HepG2 (cell line): ENCODE measurements around the gene FAM53B. TPM values are rescaled to one million over a fixed set of nuclear protein-coding genes. Genes with fewer than 3 reads are reported as not detected.
A peak's percentile ranks its signal among the peaks of the same experiment; 100 is the strongest.

Source experiments
- AGO2 ChIP-seq: fragments of 200-400 bp; formaldehyde crosslinking; optimal IDR thresholded peaks from 2 replicates; pipeline ENCODE3; 2017; ENCODE audit warnings: mild to moderate bottlenecking, low read depth, low read length, moderate library complexity
- ATF3 ChIP-seq: sonication (generic); formaldehyde crosslinking; IDR thresholded peaks from 2 replicates; pipeline ENCODE4 v1.4.0; 2020; ENCODE audit warnings: missing genetic modification reagents
- BATF2 ChIP-seq: sonication (generic); formaldehyde crosslinking; IDR thresholded peaks from 2 replicates; pipeline ENCODE4 v1.8.0; 2022; ENCODE audit warnings: mild to moderate bottlenecking, missing genetic modification reagents, moderate library complexity
- E2F2 ChIP-seq: sonication (generic); formaldehyde crosslinking; IDR thresholded peaks from 2 replicates; pipeline ENCODE4 v1.4.0; 2020; ENCODE audit warnings: missing genetic modification reagents, borderline replicate concordance
- ETV6 ChIP-seq: sonication (generic); formaldehyde crosslinking; conservative IDR thresholded peaks from 2 replicates; pipeline ENCODE4 v1.4.0; 2020; ENCODE audit warnings: missing genetic modification reagents
- KDM3A ChIP-seq: IDR thresholded peaks from 2 replicates; pipeline ENCODE4 v1.6.1; 2018; ENCODE audit warnings: low read depth, missing compliant biosample characterization
- PRDM10 ChIP-seq: sonication (generic); formaldehyde crosslinking; IDR thresholded peaks from 2 replicates; pipeline ENCODE4 v1.4.0; 2020; ENCODE audit warnings: low read depth, missing genetic modification reagents
- RFX3 ChIP-seq: IDR thresholded peaks from 2 replicates; pipeline ENCODE4 v1.6.1; 2016; ENCODE audit warnings: missing biosample characterization, missing genetic modification reagents
- SIN3A ChIP-seq: IDR thresholded peaks from 2 replicates; pipeline ENCODE4 v1.6.1; 2011; ENCODE audit warnings: low read depth, mild to moderate bottlenecking, control low read depth, low read length, borderline replicate concordance
- SIN3B ChIP-seq: fragments of 150-350 bp; IDR thresholded peaks from 2 replicates; pipeline ENCODE4 v1.6.1; 2014; ENCODE audit warnings: low read length
- SOX5 ChIP-seq: IDR thresholded peaks from 2 replicates; pipeline ENCODE4 v1.6.1; 2016; ENCODE audit warnings: borderline replicate concordance
- SRY ChIP-seq: sonication (generic); formaldehyde crosslinking; IDR thresholded peaks from 2 replicates; pipeline ENCODE4 v1.8.0; 2022; ENCODE audit warnings: mild to moderate bottlenecking, missing genetic modification reagents
- SYNCRIP ChIP-seq: fragments of 200-400 bp; formaldehyde crosslinking; IDR thresholded peaks from 2 replicates; pipeline ENCODE4 v1.6.1; 2018; ENCODE audit warnings: mild to moderate bottlenecking, low read depth, low read length; ENCODE audit not compliant: insufficient read depth
- ZMYM3 ChIP-seq: sonication (generic); formaldehyde crosslinking; IDR thresholded peaks from 2 replicates; pipeline ENCODE4 v1.5.1; 2020; ENCODE audit warnings: mild to moderate bottlenecking, missing genetic modification reagents
- ZNF274 ChIP-seq: sonication (generic); formaldehyde crosslinking; IDR thresholded peaks from 2 replicates; pipeline ENCODE4 v1.5.1; 2020; ENCODE audit warnings: mild to moderate bottlenecking, missing genetic modification reagents
- ZNF414 ChIP-seq: sonication (generic); formaldehyde crosslinking; IDR thresholded peaks from 2 replicates; pipeline ENCODE4 v1.5.0; 2020; ENCODE audit warnings: missing genetic modification reagents
- ZNF44 ChIP-seq: sonication (generic); formaldehyde crosslinking; IDR thresholded peaks from 2 replicates; pipeline ENCODE4 v1.5.1; 2020; ENCODE audit warnings: mild to moderate bottlenecking, missing genetic modification reagents
- ZNF567 ChIP-seq: sonication (generic); formaldehyde crosslinking; IDR thresholded peaks from 2 replicates; pipeline ENCODE4 v1.8.1; 2023; ENCODE audit warnings: mild to moderate bottlenecking, missing genetic modification reagents, borderline replicate concordance
- ZNF710 ChIP-seq: sonication (generic); formaldehyde crosslinking; IDR thresholded peaks from 2 replicates; pipeline ENCODE4 v1.5.0; 2020; ENCODE audit warnings: mild to moderate bottlenecking, missing genetic modification reagents, borderline replicate concordance
- ZNF781 ChIP-seq: sonication (generic); formaldehyde crosslinking; IDR thresholded peaks from 2 replicates; pipeline ENCODE4 v1.5.1; 2020; ENCODE audit warnings: borderline replicate concordance, mild to moderate bottlenecking, missing genetic modification reagents; ENCODE audit errors: not compliant biosample characterization
- ZSCAN21 ChIP-seq: sonication (generic); formaldehyde crosslinking; IDR thresholded peaks from 2 replicates; pipeline ENCODE4 v1.8.0; 2022; ENCODE audit warnings: mild to moderate bottlenecking, missing genetic modification reagents, moderate library complexity, borderline replicate concordance
- ZSCAN29 ChIP-seq: sonication (generic); formaldehyde crosslinking; conservative IDR thresholded peaks from 2 replicates; pipeline ENCODE4 v1.4.0; 2020; ENCODE audit warnings: mild to moderate bottlenecking, missing genetic modification reagents
- polyA plus RNA-seq, 8 experiments: library from polyadenylated mRNA; depleted of rRNA in 3 of 8; stranded (reverse) in 7 of 8; unstranded in 1 of 8; fragments of >200 nt; fragmentation: Illumina TruSeq in 4 of 8; extraction: Trizol in 4 of 8; gene quantifications; 2 replicates each; pipeline versions ENCODE4 v1.2.1 to v1.2.3, GENCODE V29; 2011 to 2016; ENCODE audit warnings: low read depth in 4 of 8, missing spikeins in 1 of 8, mixed read lengths in 1 of 8; ENCODE audit not compliant: insufficient read depth in 1 of 8
- total RNA-seq, 5 experiments: library from RNA; depleted of rRNA; stranded (reverse); fragments of >200 nt; fragmentation: Illumina TruSeq; extraction: Trizol; gene quantifications; 2 replicates each; pipeline ENCODE4 v1.2.3, GENCODE V29; 2016; ENCODE audit warnings: low read depth in 1 of 5

The FAM53B gene
- total and polyA plus RNA-seq, 2 of the 13 experiments (the other 11 are each of a cell fraction or from before 2014, with no cell fraction given), result 6.4 to 19.3 TPM

- TF ChIP-seq BATF2 (CRISPR knock-in tag) (no peak), ZSCAN21 (no peak), ZSCAN29 (no peak), SIN3A (peak; percentile 28; the same call in 1 of the 2 replicates), AGO2 (no peak), ZNF710 (CRISPR knock-in tag) (no peak), ZNF567 (CRISPR knock-in tag) (no peak), ZNF781 (CRISPR knock-in tag) (no peak), ZNF44 (no peak), SIN3B (no peak), ETV6 (no peak), SOX5 (CRISPR knock-in tag) (peak; percentile 58; the same call in 1 of the 2 replicates), SRY (no peak), ZMYM3 (CRISPR knock-in tag) (no peak), ZNF414 (CRISPR knock-in tag) (no peak), E2F2 (CRISPR knock-in tag) (no peak), ATF3 (no peak), KDM3A (CRISPR knock-in tag) (0 out of 2 replicates have a peak, but pooled peaks have one; percentile 20), SYNCRIP (no peak), ZNF274 (CRISPR knock-in tag) (0 out of 2 replicates have a peak, but pooled peaks have one; percentile 34), RFX3 (CRISPR knock-in tag) (no peak), PRDM10 (CRISPR knock-in tag) (peak; percentile 31; the same call in 1 of the 2 replicates)
These were observed 35.9 kb downstream of the FAM53B start (continued) for GRCh38 chr10:124708246-124708779.
